LNCaP clone FGC (cell line): ENCODE results near the gene TRPM2.

Source experiments
- DNase-seq: peaks from one replicate; pipeline ENCODE4 v3.0.0-alpha.2; 2011; ENCODE audit warnings: low read depth
- H3K4me3 ChIP-seq: 2 replicates; pipeline ENCODE4 v1.5.1; 2011; ENCODE audit warnings: mild to moderate bottlenecking, low read depth, low read length, control low read depth
- TF ChIP-seq, protein P1 (sequence below): IDR thresholded peaks from 2 replicates; pipeline ENCODE4 v1.5.1; 2012; ENCODE audit warnings: mild to moderate bottlenecking; ENCODE audit not compliant: control insufficient read depth, insufficient read depth; ENCODE audit errors: extremely low read depth

Gene TRPM2

DNA sequence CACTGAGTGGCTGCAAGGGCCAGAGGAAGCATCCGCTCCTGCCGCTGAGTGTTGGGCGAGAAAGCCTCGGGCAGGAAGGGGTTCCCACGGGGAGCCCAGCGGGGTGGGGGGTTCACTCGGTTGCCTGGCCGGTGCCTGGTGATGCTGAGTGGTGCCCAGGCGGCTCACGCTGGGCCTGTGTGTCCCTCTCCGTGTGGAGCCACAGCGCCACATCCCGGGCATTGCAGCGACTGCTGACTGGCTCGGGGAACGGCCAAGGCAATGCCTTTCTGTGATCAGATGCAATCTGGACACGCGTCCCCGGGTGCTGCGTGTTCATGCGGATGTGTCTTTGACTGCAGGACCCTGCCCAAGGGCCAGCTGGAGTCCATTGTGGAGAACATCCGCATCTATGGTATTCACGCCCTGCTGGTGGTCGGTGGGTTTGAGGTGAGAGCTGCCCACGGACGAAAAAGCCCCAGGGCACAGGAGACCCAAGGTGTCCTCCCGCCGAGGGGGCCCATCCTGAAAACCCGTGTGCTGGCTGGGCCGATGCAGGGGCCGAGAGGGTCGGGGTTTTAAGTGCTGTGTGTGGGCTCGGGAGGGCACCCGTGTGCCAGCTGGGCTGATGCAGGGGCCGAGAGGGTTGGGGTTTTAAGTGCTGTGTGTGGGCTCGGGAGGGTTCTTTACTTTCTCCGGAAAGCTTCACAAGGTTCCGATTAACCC, 30.6 kb upstream of the TRPM2 start:
- no peak for DNase-seq
- no peak overlapping the region for H3K4me3 ChIP-seq
- TF ChIP-seq, protein P1, sequence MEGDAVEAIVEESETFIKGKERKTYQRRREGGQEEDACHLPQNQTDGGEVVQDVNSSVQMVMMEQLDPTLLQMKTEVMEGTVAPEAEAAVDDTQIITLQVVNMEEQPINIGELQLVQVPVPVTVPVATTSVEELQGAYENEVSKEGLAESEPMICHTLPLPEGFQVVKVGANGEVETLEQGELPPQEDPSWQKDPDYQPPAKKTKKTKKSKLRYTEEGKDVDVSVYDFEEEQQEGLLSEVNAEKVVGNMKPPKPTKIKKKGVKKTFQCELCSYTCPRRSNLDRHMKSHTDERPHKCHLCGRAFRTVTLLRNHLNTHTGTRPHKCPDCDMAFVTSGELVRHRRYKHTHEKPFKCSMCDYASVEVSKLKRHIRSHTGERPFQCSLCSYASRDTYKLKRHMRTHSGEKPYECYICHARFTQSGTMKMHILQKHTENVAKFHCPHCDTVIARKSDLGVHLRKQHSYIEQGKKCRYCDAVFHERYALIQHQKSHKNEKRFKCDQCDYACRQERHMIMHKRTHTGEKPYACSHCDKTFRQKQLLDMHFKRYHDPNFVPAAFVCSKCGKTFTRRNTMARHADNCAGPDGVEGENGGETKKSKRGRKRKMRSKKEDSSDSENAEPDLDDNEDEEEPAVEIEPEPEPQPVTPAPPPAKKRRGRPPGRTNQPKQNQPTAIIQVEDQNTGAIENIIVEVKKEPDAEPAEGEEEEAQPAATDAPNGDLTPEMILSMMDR: no peak

DNA sequence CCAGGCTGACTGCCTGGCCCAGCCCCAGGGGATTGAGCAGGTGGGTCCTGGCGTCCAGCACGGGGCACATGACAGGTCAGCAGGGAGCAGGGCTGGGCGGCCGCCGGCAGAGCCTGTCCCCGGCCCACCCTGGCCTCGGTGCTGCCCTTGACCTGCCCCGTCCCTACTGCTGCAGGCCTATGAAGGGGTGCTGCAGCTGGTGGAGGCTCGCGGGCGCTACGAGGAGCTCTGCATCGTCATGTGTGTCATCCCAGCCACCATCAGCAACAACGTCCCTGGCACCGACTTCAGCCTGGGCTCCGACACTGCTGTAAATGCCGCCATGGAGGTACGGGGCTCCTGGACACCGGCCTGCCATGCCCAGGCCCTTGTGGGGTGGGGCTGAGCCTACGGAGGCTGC, 29.8 kb upstream of the TRPM2 start:
- TF ChIP-seq, protein P1: no peak
- no peak overlapping the region for H3K4me3 ChIP-seq
- DNase-seq: no peak

DNA sequence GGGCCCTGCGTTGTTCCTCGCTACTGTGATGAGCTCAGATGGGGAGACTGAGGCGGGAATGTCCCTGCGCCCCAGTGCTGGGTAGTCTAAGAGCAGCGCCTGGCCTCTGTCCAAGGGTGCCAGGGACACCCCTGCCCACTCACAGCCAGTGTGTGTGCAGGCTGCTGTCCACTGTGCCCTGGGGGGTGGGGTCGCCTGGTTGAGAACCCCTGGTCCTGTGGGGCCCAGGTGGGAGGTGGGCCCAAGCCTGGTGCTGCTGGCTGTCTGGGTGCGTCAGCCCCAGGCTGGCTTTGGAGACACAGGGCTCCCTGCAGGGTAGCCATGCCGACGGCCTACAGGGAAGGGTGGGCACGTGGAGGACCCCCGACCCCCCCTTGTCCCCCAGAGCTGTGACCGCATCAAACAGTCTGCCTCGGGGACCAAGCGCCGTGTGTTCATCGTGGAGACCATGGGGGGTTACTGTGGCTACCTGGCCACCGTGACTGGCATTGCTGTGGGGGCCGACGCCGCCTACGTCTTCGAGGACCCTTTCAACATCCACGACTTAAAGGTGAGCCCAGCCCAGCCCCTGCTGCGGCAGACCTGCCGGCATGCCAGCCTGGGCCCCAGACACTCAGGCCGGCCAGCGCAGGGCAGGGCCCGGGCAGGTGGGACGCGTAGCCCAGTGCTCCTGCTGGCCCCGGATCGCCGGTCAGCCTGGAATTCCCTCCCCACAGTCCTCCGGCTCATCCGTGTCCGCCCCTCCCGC, 29.1 kb upstream of the TRPM2 start:
- DNase-seq: no peak
- TF ChIP-seq, protein P1: no peak
- H3K4me3 ChIP-seq: no peak overlapping the region

DNA sequence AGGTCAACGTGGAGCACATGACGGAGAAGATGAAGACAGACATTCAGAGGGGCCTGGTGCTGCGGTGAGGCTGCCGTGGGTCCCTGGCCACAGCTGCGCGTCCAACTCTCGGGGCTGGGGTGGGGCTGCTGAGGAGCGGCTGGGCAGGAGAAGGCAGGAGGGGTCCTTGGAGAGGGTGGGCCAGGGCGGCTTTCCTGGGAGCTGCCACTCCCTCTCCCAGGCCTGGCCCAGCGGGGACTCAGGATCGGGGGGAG, 28.6 kb upstream of the TRPM2 start:
- no peak overlapping the region for H3K4me3 ChIP-seq
- TF ChIP-seq, protein P1: no peak
- DNase-seq: no peak

DNA sequence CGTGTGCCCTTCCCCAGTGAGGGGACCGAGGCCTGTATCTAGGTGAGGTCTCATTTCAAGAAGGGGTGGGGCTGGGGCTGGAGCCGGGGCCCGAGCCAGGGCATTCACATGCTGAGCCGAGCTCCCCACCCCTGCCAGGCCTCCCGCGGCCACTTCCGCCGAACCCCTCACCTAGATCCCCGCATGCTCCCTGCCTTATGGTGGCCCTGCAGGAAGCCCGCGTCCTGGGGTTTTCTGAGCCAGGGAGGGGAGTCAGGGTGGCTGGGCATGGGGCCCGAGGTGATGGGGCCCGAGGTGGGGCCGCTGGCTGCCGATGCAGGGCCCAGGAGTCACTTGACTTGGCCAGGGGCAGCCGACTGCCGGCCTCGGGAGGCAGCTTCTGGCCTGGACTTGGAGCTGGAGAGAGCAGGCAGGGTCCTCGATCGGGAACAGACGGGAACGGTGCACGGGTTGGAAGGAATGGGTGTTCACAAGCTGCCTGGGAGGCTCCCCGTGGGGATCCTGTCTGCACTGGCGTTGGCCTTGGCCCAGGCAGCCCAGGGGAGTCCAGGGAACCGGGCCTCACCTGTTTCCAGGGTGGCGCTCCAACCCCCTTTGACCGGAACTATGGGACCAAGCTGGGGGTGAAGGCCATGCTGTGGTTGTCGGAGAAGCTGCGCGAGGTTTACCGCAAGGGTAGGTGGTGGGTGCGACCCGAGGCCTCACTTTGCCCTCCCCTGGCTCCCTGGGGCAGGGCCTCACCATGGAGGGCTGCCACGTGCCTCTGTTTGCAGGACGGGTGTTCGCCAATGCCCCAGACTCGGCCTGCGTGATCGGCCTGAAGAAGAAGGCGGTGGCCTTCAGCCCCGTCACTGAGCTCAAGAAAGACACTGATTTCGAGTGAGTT, 27.8 kb upstream of the TRPM2 start:
- no peak for DNase-seq
- H3K4me3 ChIP-seq: no peak overlapping the region
- TF ChIP-seq, protein P1: no peak

DNA sequence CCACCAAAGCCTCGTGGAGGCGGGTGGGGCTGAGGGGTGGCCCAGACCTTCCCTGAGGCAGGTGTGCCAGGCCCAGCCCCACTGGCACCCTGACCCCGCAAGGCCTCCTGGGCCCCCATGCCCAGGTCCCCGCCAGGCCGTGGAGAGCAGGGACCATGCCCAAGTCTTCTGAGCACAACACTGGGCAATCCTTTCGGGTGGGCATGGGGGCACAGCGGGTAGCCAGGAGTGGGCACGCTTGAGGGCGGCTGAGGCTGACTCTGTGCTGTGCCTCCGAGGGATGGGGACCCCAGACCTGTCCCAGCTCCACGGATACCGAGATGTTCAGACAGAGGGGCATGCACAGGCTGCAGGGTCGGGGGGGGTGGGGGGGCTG, 27.2 kb upstream of the TRPM2 start:
- TF ChIP-seq, protein P1: no peak
- DNase-seq: no peak
- H3K4me3 ChIP-seq: no peak overlapping the region
